G401.6 (cell line): ENCODE results near the gene SLC27A3.
"Not testable (repeated sequence)": the region's sequence is repeated elsewhere in the genome, so short reads cannot be mapped to it uniquely, and the experiment has no call there.

ENCODE experiments used
- FAIRE-seq: peaks from 2 replicates; lab custom pipeline; 2012; peaks lifted over from hg19 to GRCh38; lab: Jason Lieb, UNC

Gene SLC27A3

DNA sequence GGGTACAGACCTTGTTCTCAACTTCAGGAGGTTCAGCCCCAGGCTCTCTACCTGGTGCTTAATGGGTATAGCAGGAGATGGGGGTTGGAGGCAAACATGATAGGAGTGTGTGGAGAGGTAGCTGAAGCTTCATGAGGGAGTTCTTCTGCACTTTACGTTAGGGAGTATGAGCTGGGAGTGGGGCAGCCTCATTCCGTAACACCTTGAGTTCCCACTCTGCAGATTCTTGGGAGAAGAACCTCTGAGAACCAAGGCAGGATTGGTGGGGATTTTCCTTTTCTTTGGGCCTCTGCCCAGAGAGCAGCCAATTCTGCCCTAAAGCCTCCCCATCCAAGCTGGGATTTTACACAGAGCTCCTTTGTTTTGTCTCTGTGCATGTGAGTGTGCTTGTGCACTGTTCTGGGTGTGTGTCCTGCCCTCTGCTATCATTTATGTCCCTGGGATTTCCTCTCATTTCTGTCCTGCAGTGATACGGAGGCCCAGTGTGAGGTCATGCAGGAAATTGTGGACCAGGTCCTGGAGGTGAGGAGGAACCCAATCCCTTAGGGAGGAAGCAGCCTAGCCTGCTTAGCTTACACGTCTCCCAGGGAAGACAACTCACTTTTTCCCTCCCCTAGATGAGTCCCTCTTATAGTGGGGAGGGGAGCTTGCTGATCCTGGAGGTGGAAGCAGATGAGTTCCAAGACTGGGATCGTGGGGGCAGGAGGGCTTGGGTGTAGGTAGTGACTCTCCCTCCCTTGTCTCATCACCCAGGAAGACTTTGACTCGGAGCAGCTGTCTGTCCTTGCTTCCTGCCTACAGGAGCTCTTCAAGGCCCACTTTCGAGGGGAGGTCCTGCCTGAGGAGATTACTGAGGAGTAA is 11.6 kb upstream of the SLC27A3 start:
- FAIRE-seq, result no peak

DNA sequence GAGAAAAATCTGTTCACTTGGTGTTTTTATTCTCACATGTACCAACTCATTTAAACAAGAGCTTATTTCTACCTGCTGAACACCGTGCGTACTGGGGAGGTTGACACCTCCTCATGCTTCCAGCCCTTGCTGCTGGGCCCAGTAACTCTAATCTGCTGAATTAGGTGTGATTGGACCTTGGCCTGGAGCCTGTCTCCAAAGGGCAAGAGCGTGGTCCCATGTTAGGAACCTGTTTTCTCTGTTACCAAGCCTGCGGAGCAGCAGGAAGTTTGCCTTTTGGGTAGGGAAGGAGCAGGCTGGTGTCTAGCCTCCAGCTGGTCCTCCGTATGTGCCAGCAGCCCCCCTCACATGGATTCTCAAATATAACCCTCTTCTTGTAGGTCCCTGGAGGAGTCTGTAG is 10.9 kb upstream of the SLC27A3 start:
- FAIRE-seq, result no peak

DNA sequence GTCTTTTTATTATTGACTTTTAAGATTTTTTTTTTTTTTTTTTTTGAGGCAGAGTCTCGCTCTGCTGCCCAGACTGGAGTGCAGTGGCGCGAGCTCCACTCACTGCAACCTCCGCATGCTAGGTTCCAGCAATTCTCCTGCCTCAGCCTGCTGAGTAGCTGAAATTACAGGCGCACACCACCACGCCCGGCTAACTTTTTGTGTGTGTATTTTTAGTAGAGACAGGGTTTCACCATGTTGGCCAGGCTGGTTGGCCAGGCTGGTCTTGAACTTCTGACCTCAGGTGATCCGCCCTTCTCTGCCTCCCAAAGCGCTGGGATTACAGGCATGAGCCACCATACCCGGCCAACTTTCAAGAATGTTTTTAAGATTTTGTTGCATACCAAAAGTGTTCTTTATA is 8.5 kb upstream of the SLC27A3 start:
- not testable (repeated sequence) for FAIRE-seq

- no peak for FAIRE-seq
Observed at GRCh38 chr1:153767519-153767918, 7.7 kb upstream of the SLC27A3 start.

GRCh38 chr1:153768316-153769181 is 6.7 kb upstream of the SLC27A3 start:
- FAIRE-seq, result no peak

DNA sequence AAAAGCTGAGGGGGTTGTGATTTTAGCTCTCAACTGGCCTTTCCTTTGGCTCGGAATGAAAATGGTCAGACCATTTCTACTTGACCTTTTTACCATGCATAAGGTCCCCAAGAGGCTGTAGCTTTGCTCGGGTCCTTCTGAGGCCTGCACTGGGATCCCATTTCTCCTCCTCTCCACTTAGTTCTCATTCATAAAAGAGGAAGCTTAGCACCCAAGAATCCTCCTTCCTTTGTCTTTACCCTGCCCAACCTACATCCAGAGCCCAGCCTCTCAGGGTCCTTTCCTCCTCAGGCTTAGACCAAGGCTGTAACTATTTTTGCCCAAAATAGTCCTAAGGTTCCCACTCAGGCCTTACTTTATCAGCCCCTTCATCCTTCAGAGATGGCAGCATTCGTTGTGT is 6.0 kb upstream of the SLC27A3 start:
- FAIRE-seq, result no peak

DNA sequence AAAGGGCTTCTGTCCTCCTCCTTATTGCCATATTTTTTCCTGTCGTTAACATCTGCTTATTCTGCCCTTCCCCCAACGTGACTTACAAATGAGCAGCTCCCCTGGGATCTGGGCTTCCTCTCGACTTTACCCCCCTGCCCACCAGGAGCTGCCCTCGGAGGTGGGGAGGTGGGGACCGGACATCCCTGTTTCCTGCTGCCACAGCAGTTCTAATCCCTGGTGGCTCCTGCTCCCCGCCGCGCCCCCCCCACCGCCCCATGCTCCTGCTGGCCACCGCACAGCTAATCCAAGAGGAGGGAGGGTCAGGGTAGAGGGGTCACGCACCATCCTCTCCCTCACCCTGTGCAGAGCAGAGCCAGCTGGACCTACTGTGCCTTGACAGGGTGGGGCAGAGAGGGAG is 4.4 kb upstream of the SLC27A3 start:
- FAIRE-seq, result no peak

DNA sequence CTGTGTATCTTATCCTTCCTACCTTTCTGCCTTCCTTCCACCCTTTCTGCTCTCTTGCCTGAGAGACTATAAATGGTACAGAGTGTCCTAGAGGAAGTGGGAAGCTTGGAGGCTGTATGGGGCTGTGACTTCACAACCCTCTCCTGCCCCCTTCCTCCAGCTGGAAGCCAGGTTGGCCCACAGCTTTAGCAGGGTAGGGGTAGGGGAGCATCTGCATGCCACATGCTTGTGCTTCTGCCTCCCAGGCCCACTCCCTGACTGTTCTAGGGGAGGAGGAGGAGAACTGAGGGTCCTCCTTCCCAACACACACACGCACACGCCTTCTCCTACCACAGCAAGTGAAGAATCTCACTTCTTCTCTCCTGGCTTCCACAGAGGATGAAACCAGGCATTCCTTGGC is 3.9 kb upstream of the SLC27A3 start:
- no peak for FAIRE-seq

DNA sequence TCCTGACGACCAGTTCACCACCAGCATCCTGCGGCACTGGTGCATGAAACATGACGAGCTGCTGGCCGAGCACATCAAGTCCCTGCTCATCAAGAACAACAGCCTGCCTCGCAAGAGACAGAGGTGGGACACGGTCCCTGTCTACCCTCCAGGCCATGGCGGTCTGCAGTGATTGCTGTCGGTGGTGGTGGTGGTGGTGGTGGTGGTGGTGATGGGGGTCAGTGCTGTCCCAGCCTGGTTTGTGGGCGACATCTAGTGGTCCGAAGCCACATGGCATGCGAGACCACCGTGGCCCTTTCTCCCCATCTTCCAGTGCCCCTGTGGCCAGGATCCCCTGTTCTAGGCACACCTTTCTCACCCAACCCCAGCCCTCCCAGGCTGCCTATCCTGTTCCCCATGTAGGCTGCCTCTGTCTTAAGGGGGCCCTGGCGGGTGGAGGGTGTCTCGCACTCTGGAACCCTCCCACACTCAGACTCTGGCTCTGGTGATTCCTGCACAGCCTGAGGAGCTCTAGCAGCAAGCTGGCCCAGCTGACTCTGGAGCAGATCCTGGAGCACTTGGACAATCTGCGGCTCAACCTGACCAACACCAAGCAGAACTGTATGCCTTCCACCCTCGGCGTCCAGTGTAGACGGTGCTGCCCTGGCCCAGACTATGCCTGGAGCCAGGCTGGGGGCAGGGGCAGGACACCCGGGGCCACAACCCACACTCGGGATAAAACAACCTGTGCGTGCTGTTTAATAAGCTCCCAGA is 3.2 kb upstream of the SLC27A3 start:
- no peak for FAIRE-seq

GRCh38 chr1:153773096-153773921 is 1.9 kb upstream of the SLC27A3 start:
- FAIRE-seq, result no peak

DNA sequence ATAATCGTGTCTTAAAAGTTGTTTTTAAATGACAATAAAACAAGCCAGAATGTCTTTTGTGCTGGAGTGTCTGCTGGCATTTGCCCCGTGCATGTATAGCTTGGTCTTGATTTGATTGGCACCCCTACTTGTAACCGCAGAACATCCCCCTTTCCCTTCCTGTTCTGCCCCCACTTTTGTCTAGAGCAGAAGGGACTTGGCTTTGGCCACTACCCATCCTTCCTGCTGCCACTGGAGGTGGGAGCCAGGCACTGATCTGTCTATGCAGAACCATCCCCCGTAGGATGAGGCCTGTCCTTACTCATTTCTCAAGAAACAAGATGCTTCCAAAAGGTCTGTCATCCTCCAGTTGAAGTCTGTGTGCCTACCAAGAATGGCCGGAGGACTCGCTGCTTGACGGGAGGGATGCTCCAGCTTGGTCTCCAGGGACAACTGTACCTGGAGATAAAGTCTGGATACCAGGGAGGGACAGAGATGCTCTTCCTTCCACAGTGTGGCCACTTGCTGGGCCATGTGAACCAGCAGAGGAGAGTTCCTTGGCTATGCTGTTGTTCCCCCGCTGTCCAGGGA is 1.1 kb upstream of the SLC27A3 start:
- FAIRE-seq, result no peak

DNA sequence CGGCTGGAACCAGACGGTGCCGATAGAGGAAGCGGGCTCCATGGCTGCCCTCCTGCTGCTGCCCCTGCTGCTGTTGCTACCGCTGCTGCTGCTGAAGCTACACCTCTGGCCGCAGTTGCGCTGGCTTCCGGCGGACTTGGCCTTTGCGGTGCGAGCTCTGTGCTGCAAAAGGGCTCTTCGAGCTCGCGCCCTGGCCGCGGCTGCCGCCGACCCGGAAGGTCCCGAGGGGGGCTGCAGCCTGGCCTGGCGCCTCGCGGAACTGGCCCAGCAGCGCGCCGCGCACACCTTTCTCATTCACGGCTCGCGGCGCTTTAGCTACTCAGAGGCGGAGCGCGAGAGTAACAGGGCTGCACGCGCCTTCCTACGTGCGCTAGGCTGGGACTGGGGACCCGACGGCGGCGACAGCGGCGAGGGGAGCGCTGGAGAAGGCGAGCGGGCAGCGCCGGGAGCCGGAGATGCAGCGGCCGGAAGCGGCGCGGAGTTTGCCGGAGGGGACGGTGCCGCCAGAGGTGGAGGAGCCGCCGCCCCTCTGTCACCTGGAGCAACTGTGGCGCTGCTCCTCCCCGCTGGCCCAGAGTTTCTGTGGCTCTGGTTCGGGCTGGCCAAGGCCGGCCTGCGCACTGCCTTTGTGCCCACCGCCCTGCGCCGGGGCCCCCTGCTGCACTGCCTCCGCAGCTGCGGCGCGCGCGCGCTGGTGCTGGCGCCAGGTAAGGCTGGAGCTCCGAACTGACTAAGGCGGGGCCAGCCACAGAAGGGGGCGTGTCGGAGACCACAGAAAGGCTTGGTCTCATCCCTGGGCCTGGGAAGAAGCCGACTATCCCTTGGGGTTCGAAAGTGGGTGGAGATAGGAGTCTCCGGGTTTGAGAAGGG is 486 bp downstream of the SLC27A3 start:
- FAIRE-seq, result no peak

- FAIRE-seq, result no peak
Observed at GRCh38 chr1:153776352-153776751, 1.1 kb downstream of the SLC27A3 start.

DNA sequence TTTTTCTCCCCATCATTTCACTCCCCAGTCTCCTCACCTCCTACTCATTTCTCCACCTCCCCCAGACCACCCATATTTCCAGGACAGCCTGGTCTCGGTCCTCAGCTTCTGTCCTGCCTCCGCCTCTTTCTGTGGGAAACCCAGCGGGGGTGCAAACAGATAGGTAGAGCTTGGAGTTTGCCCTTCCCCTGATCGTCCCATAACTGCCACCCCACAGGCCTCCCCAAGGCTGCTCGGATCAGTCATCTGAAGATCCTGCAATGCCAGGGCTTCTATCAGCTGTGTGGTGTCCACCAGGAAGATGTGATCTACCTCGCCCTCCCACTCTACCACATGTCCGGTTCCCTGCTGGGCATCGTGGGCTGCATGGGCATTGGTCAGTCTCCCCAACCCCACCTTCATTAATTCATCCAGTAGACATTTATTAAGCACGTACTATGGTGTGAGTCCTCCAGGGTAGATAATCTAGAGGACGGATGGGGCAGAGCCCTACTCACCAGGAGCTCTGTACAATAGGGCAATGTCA is 1.7 kb downstream of the SLC27A3 start:
- no peak for FAIRE-seq

DNA sequence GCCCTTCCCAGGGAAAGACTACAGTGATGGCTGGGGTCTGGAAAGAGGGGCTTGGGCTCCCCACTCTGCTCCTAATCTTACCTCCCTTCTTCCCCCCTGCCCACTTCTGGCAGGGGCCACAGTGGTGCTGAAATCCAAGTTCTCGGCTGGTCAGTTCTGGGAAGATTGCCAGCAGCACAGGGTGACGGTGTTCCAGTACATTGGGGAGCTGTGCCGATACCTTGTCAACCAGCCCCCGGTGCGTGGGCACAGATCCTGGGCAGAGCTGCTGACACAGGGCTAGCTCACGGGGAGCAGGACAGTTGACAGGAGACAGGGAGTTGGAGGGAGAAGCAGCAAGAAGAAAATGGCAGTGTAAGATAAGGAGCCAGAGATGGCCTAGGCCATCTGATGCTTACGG is 2.4 kb downstream of the SLC27A3 start:
- no peak for FAIRE-seq

- FAIRE-seq, result no peak
Observed at GRCh38 chr1:153778051-153778823, 3.0 kb downstream of the SLC27A3 start.

DNA sequence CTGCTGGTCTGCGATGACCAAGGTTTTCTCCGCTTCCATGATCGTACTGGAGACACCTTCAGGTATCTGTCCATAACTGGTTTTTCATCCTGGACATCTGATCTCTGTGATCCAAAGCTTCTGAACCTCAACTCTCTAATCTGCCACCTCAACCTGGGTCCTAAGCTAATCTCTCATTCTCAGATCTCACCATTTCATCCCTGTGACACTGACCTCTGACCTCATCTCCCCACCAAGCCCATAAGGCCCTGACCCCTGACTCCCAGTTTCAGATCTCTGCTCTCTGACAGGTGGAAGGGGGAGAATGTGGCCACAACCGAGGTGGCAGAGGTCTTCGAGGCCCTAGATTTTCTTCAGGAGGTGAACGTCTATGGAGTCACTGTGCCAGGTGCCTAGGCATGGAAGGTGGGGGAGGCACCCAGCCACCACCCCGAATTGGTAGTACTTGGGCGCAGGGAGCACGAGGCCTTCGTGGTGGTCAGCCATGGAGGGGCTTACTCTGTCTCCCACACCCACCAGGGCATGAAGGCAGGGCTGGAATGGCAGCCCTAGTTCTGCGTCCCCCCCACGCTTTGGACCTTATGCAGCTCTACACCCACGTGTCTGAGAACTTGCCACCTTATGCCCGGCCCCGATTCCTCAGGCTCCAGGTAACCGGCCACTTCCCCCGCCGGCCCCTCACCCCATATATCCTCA is 3.8 kb downstream of the SLC27A3 start:
- FAIRE-seq, result no peak

DNA sequence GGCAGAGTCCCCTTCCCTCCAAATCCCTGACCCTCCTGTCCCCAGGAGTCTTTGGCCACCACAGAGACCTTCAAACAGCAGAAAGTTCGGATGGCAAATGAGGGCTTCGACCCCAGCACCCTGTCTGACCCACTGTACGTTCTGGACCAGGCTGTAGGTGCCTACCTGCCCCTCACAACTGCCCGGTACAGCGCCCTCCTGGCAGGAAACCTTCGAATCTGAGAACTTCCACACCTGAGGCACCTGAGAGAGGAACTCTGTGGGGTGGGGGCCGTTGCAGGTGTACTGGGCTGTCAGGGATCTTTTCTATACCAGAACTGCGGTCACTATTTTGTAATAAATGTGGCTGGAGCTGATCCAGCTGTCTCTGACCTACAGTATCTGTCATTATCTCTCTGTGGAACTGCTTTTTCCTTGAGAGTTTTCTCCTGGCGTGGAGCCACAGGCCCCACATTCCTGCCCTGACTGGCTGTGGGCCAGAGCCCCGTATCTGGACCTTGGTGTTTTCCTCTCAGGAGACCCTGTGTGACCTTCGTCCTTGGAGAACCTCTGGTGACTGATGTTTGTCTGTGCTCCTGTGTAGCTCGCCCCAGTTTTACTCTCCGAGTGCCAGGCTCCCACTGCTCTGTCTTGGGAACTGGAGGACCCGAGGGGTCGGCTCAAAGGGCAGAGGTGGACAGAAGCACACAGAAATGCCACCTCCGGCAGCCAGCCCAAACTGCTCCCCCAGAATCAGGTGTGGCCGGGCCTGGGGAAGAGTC is 4.8 kb downstream of the SLC27A3 start:
- no peak for FAIRE-seq
